Esophagus (tissue), 2 donors: ENCODE measurements around the gene CYP2W1. TPM values are rescaled to one million over a fixed set of nuclear protein-coding genes. Genes with fewer than 3 reads are reported as not detected.

Experiments used
- H3K27ac ChIP-seq, 2 donors: one replicate each; pipeline ENCODE4 v1.5.1; 2013; ENCODE audit warnings: low read depth in 2 of 2, mild to moderate bottlenecking in 2 of 2, inconsistent platforms in 1 of 2, low read length in 1 of 2, moderate library complexity in 1 of 2
- H3K27me3 ChIP-seq, 2 donors: one replicate each; pipeline ENCODE4 v1.6.1; 2013; ENCODE audit warnings: low read length in 2 of 2, control low read depth in 1 of 2, mild to moderate bottlenecking in 1 of 2; ENCODE audit not compliant: insufficient read depth in 2 of 2, control insufficient read depth in 1 of 2
- H3K36me3 ChIP-seq, 2 donors: one replicate each; pipeline ENCODE4 v1.6.1; 2013; ENCODE audit warnings: low read length in 1 of 2; ENCODE audit not compliant: control insufficient read depth in 2 of 2, insufficient read depth in 2 of 2
- H3K4me1 ChIP-seq, 2 donors: one replicate each; pipeline ENCODE4 v1.6.1; 2013; ENCODE audit warnings: low read length in 1 of 2; ENCODE audit not compliant: control insufficient read depth in 2 of 2, insufficient read depth in 2 of 2
- H3K4me3 ChIP-seq, 2 donors: one replicate each; pipeline ENCODE4 v1.5.1; 2013; ENCODE audit warnings: low read length in 2 of 2, mild to moderate bottlenecking in 2 of 2, low read depth in 1 of 2, moderate library complexity in 1 of 2
- H3K9me3 ChIP-seq, 2 donors: one replicate each; pipeline ENCODE4 v1.6.1; 2013; ENCODE audit warnings: mild to moderate bottlenecking in 2 of 2, low read depth in 1 of 2, low read length in 1 of 2, moderate library complexity in 1 of 2; ENCODE audit not compliant: control insufficient read depth in 2 of 2, insufficient read depth in 1 of 2
- WGBS, 2 donors: extraction: QIAGEN DNeasy Blood & Tissue Kit; methylation state at CpG; one replicate each; pipeline ENCODE4 v1.1.7; 2013; 5-methylcytosine and 5-hydroxymethylcytosine counted together
- polyA plus RNA-seq, 2 donors: library from polyadenylated mRNA; stranded (reverse); fragments of 200-250 nt; gene quantifications; one replicate each; pipeline ENCODE4 v1.2.3, GENCODE V29; 2013
- donor health status: healthy with polysubstance abuse.
- donor health status: Bipolar disorder and iron deficiency.

Gene CYP2W1
- polyA plus RNA-seq, 2 donors = 0.48 to 1.5 TPM

DNA sequence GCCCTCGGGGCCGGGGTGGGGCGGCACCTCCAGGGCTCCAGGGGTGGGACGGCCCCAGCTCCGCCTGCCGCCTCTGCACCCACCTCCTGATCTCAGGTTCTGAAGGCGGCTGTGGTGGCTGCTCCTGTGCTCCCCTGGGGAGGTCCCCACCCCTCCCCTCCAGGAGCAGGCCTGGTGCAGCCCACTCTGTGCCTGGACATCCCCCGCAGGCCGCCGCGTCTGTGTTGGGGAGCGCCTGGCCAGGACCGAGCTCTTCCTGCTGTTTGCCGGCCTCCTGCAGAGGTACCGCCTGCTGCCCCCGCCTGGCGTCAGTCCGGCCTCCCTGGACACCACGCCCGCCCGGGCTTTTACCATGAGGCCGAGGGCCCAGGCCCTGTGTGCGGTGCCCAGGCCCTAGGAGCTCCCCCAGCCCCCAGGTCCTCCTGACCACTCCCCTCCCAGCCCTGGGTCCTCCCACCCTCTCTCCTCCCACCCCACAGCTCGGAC, 5.5 kb downstream of the CYP2W1 start:
- Histone ChIP-seq H3K4me1 (peaks cover 0 to 2% of the 10 kb centered on the region in 2 donors), H3K4me3 (no peak overlapping the region), H3K9me3 (no peaks in the 10 kb centered on the region), H3K27ac (no peak overlapping the region), H3K36me3 (no peaks in the 10 kb centered on the region), H3K27me3 (peaks cover 0 to 2% of the 10 kb centered on the region in 2 donors)
- 34 to 46% methylated on average over 21 to 24 of the region's 24 CpGs for WGBS, 2 donors

DNA sequence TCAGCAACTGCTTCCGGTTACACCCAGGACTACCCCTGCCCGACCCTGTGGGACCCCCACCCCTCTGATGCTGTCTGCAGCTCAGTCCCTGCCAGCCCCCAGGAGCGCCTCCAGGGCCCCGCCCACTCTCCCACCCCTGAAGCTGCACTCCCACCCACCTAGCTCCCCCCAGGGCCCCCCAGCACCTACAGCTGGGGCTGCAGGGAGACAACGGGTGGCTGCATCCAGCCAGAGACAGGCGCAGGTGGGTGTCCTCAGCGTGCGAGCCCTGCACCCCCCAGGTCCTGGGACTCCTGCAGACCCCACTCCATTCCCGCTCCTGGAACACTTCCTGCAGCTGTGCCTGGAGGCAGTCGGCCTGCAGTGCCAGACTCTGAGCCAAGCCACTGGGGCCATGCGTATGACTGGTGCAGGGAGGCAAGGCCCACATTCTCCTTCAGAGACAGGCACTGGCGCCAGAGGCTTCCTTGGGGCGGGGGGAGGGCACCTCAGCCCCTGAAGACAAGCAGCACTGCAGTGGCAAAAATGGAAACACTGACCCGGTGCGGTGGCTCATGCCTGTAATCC, 6.1 kb downstream of the CYP2W1 start:
- no peak overlapping the region for H3K27ac ChIP-seq
- H3K4me3 ChIP-seq = no peak overlapping the region
- WGBS, 2 donors = 64 to 69% methylated on average over 14 to 15 of the region's 15 CpGs
- H3K4me1 ChIP-seq = peaks cover 0 to 2% of the 10 kb centered on the region in 2 donors
- no peaks in the 10 kb centered on the region for H3K9me3 ChIP-seq
- H3K27me3 ChIP-seq = peaks cover 0 to 2% of the 10 kb centered on the region in 2 donors
- H3K36me3 ChIP-seq = no peaks in the 10 kb centered on the region

DNA sequence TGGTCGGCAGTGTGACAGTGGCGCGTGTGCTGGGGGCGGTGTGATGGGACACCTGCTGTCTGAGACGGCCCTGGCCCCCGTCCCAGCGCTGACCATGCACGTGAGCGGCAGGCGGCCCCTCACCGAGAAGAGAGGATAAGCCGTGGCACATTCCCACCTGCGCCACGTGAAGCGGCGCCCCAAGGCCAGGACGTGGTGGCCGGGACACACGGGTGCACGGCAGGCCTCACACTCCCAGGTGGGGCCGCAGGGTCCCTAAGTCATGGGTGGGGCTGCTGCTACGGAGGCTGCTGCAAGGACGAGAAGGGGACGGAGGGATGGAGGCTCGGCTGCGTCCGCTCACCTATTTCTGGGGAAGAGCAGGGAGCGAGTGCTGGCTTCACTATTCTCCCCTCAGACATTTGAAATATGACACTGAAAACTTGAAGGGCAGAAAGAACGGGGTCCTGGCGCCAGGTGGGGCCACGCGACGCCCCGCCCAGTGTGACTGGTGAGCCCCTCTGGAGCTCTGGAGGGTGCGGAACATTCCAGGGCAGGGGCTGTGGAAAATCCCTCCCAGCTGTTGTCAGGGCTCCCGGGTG, 7.5 kb downstream of the CYP2W1 start:
- 68 to 73% methylated on average over 24 to 36 of the region's 36 CpGs for WGBS, 2 donors
- H3K27ac ChIP-seq = no peak overlapping the region
- H3K4me1 ChIP-seq = peaks cover 0 to 2% of the 10 kb centered on the region in 2 donors

DNA sequence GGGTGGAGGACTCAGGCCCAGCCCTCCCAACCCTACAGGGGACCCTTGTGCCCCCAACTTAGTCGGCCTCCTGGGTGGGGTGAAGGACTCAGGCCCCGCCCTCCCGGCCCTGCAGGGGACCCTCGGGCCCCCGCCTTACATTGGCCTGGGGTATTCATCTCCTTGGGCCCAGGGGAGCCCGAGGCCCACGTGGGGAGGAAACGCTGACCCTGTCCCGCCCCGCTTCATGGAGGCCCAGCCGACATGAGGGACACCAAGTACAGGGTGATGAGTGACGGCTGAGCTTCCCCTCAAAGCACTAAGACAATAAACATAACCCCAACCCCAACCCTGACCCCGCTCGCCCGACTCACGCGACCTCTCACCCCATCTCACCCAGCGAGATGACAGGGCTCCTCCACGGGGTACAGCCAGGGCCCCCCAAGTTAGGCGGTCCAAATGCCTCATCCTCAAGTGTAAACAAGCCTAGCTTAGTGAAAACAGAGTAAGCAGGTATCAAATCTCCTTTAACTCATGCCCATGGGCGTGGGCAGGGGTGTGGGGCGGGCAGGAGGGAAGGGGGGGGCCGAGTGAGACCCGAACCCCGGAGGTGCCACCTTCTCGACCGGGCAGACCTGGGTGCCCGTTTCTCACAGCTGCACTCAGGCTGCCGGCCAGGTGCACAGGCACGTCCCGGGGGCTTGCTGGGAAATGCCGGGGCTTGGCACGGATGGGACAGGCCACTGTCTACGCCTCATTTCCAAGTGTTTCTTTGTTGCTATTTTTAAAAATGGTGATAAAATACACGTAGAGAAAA, 8.2 kb downstream of the CYP2W1 start:
- Histone ChIP-seq H3K4me3 (no peak overlapping the region), H3K4me1 (peaks cover 0 to 2% of the 10 kb centered on the region in 2 donors), H3K27ac (no peak overlapping the region), H3K36me3 (peaks cover 4 to 6% of the 10 kb centered on the region in 2 donors), H3K9me3 (no peaks in the 10 kb centered on the region), H3K27me3 (peaks cover 0 to 2% of the 10 kb centered on the region in 2 donors)
- WGBS, 2 donors = 40 to 57% methylated on average over 35 of the region's 35 CpGs

More for the DNA sequence above, 7.5 kb downstream of the CYP2W1 start:
- Histone ChIP-seq H3K4me3 (no peak overlapping the region), H3K27me3 (peaks cover 0 to 2% of the 10 kb centered on the region in 2 donors), H3K9me3 (no peaks in the 10 kb centered on the region), H3K36me3 (peaks cover under 1 to 1% of the 10 kb centered on the region in 2 donors)

DNA sequence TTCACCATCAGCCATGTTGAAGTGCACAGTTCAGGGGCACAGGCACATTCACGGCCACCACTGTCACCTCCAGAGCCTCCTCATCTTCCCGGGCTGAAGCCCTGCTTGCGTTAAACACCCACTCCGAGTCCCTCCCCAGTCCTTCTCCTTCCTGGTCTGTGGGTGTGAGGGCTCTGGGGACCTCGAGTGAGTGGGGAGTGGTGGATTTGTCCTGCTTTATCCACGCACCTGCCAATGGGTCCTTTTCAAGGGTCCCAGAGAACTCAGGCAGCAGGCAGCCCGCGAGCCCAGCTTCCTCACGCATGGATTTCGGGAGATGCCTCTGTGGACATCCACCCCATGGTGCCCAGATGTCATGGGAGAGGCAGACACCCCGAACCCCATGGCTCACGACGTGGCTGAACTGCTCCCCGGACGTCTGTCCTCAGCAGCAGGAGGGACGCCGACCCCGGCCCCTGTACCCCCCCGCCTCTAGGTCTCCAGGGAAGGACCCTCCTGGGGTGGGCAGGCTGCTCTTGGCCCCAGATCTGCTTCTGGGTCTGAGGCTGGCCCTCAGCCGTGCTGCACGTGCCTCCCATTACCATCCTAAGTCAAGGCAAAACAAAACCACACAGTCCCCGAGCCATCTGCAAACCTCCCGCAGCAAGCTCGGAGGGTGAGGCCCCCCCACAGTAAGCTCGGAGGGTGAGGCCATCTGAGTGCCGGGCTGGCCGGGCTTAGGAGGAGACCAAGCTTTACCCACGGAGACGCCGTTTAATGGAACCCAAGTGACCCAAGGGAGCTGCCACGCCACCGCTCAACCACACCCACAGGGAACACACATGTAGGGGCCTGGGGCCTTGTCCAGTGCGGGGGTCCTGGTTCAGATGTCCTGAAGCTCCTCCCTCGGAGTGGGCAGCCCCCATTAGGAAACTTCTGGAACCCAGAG, 9.0 kb downstream of the CYP2W1 start:
- Histone ChIP-seq H3K4me3 (no peak overlapping the region), H3K9me3 (no peaks in the 10 kb centered on the region), H3K27me3 (peaks cover 0 to 2% of the 10 kb centered on the region in 2 donors), H3K36me3 (peaks cover 4 to 6% of the 10 kb centered on the region in 2 donors), H3K4me1 (peaks cover 0 to 2% of the 10 kb centered on the region in 2 donors), H3K27ac (no peak overlapping the region)
- 70 to 75% methylated on average over 34 of the region's 34 CpGs for WGBS, 2 donors

DNA sequence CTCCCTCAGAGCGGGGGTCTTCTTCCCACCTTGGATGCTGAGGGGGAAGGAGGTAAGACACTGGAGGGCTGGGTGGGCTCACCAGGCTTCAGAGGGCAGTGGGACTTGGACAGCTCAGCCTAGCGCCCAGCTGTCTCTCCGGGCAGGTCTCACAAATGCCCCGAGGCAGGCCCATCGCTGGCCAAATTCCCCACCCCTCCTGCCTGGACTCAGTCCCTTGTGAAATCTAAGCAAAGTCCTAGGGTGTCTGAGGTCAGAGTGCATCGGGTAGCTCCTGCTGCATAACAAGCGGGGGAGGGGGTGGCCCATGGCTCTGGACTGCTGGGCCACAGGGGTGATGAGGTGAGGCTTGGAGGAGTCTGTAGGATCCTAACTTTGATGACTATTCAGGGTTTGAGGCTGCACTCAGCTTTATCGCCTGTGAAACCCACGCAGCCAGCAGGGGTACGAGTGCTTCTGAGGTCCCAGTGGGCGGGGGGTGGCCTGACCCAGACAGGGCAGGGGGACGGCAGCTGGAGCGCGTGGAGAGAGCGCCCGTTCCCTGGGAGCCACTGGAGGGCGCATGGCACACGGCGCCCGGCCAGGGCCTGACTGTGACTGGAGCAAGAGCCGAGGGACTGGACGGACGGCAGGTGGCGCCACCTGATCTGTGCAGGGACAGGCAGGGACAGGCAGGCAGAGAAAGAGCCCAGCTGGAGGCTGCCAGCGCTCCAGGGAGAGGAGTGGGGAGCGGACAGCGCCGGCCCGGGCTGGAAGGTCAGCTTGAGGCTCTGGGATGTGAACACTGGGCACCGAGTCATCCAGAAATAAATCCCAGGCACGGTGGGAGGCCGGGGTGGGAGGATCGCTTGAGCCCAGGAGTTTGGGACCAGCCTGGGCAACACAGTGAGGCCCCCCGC, 10.0 kb downstream of the CYP2W1 start:
- Histone ChIP-seq H3K4me3 (no peak overlapping the region), H3K36me3 (peaks cover 4 to 9% of the 10 kb centered on the region in 2 donors), H3K9me3 (no peaks in the 10 kb centered on the region), H3K27ac (no peak overlapping the region), H3K27me3 (peaks cover 0 to 2% of the 10 kb centered on the region in 2 donors), H3K4me1 (peaks cover 0 to 6% of the 10 kb centered on the region in 2 donors)
- WGBS, 2 donors = 18 to 19% methylated on average over 34 of the region's 34 CpGs

DNA sequence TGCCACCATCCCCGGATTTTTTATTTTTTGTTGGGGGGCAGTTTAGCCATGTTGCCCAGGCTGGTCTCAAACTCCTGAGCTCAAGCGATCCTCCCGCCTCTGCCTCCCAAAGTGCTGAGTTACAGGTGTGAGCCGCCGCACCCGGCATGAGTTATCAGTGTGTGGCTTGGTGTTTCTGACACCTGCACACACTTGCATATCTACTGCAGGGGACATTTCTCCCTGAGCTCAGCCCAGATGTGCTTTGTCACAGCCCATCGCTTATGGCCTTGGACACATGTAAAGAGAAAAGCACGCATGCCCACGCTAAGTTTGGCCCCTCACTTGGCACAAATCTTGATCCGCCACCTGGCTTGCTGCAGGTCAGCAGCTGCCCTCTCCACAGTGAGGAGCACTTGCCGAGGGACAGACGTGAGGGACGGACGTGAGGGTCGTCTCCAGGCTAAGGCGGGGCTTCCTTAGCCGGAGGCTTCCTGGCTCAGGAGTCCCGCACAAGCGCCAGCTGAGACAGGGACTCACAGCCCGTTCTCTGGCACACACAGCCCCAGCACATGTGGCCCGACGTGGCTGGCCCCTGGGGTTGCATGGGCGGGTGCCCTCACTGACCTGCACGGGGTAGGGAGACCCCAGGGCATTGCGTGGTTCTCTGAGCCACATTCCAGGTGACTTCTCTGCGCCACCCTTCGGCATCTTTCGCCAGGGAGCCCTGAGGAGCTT, 11.8 kb downstream of the CYP2W1 start:
- WGBS, 2 donors = 62 to 65% methylated on average over 28 of the region's 28 CpGs
- Histone ChIP-seq H3K9me3 (no peaks in the 10 kb centered on the region), H3K4me1 (peaks cover 0 to 6% of the 10 kb centered on the region in 2 donors), H3K27me3 (no peaks in the 10 kb centered on the region), H3K27ac (no peak overlapping the region), H3K36me3 (peaks cover 4 to 9% of the 10 kb centered on the region in 2 donors), H3K4me3 (no peak overlapping the region)

DNA sequence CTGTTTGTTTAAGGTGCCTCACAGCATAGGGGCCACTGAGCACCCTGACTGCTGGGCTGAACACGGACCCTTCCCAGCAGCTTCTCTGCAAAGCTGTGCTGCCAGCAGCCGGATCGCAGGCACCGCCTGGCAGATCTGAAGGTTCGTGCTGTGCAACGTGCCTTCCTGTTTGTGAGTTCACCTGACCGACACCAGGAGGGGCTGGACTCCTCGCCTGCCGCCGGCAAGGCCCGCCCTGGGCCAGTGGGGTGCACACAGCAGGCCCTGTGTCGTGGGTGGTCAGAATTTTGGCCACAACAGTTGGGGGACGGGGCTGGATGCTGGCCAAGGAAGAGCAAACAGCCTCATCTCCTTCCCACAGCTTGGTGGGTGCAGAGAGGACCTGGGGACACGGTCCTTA, 12.6 kb downstream of the CYP2W1 start:
- Histone ChIP-seq H3K36me3 (peaks cover 4 to 12% of the 10 kb centered on the region in 2 donors), H3K27me3 (no peaks in the 10 kb centered on the region)
- 87 to 90% methylated on average over 14 of the region's 14 CpGs for WGBS, 2 donors

More for the DNA sequence above, 12.6 kb downstream of the CYP2W1 start:
- Histone ChIP-seq H3K27ac (no peak overlapping the region), H3K9me3 (no peaks in the 10 kb centered on the region), H3K4me3 (no peak overlapping the region), H3K4me1 (peaks cover 0 to 6% of the 10 kb centered on the region in 2 donors)
